ENCODE data around the gene VSIG10L. TPM values are rescaled to one million over a fixed set of nuclear protein-coding genes. Genes with fewer than 3 reads are reported as not detected.

The VSIG10L gene
- total RNA-seq, 1 experiment from 2014 or later, result 11.6 TPM

DNA sequence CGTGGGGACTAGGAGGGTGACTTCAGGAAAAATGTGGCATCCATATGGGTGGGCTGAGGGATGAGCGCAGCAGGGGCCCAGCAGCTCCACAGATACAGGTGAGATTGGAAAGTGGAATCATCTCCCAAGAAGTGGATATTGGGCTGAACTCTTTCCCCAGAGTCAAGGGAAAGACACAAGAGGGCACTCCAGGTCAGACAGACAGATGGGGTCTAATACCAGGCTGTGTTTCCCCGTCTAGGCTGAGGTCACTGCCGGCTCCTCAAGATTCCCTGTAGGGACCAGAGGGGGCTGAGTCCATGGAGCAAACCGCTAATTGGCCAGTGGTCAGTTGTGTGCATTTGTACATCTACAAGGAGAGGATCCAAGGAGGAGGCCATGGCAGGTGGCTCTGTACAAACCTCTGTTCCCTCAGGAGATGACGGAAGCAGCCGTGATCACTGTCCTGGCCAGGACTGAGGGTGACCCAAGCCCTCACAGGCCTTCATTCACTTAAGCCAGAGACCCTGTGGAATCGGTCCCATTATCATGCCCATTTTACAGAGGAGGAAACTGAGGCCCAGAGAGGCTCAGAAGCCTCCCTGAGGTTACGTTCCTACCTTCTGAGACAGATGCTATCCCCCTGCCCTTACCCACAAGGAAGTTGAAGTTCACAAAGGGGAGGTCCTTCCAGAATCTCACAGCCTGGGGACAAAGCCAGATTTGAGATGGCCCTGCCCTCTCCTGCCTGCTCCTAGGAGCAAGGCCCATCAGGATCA lies 45.4 kb downstream of the VSIG10L start:
- Mint-ChIP-seq H3K36me3 (no peaks in the 10 kb centered on the region), H3K4me3 (no peak overlapping the region), H3K27me3 (ENCODE audit: low read depth) (peaks cover 5% of the 10 kb centered on the region; the same call in 1 of the 2 replicates), H3K4me1 (peaks cover 57% of the 10 kb centered on the region), H3K27ac (no peak overlapping the region), H3K9me3 (peaks cover under 1% of the 10 kb centered on the region; the same call in 1 of the 2 replicates)
- DNase-seq (ENCODE audit: low spot score) (peak; percentile 42), ATAC-seq (peak; percentile 61)
- ChIA-PET CTCF (interaction anchor here (0.5 to 2.0 kb wide), 32 partner anchors 8 to 365 kb away, joined by 3 to 18 read pairs (median 4); partner anchors contain the start of genes ETFB, IGLON5 and LIM2), POLR2A (interaction anchor here (1.3 kb wide), 1 partner anchor 27 kb away, joined by 3 read pairs; no protein-coding TSS in a partner anchor)
- TF ChIP-seq JAZF1 (CRISPR knock-in tag; IDR thresholded peaks at IDR 0.05) (no peak), ZNF138 (CRISPR knock-in tag; conservative IDR thresholded peaks at IDR 0.05) (no peak), PREB (CRISPR knock-in tag; IDR thresholded peaks at IDR 0.05; ENCODE audit: borderline replicate concordance) (no peak)

- DNase-seq (ENCODE audit: low spot score), result no peak
- ChIA-PET POLR2A (interaction anchor here (1.3 kb wide), 1 partner anchor 26 kb away, joined by 3 read pairs; no protein-coding TSS in a partner anchor), CTCF (interaction anchor here (0.7 to 2.0 kb wide), 34 partner anchors 9 to 374 kb away, joined by 3 to 18 read pairs (median 4); partner anchors contain the start of genes C19orf84, ETFB, IGLON5 and LIM2)
- ATAC-seq, result peak; percentile 49
- peaks cover 57% of the 10 kb centered on the region for H3K4me1 Mint-ChIP-seq
- H3K27ac Mint-ChIP-seq, result peak overlapping the region; percentile 40
- H3K9me3 Mint-ChIP-seq, result peaks cover 6% of the 10 kb centered on the region; the same call in 1 of the 2 replicates
- H3K27me3 Mint-ChIP-seq (ENCODE audit: low read depth), result peaks cover 5% of the 10 kb centered on the region; the same call in 1 of the 2 replicates
- H3K36me3 Mint-ChIP-seq, result no peaks in the 10 kb centered on the region
- peak overlapping the region; percentile 25 for H3K4me3 Mint-ChIP-seq
- TF ChIP-seq PRRX2 (CRISPR knock-in tag; IDR thresholded peaks at IDR 0.05) (no peak), NFYB (CRISPR knock-in tag; conservative IDR thresholded peaks at IDR 0.05; ENCODE audit: low read depth) (no peak), NFE2L1 (CRISPR knock-in tag; IDR thresholded peaks at IDR 0.05) (no peak), MYBL2 (CRISPR knock-in tag; IDR thresholded peaks at IDR 0.05) (no peak)
Measured at GRCh38 chr19:51295382-51296126, 46.4 kb downstream of the VSIG10L start.

DNA sequence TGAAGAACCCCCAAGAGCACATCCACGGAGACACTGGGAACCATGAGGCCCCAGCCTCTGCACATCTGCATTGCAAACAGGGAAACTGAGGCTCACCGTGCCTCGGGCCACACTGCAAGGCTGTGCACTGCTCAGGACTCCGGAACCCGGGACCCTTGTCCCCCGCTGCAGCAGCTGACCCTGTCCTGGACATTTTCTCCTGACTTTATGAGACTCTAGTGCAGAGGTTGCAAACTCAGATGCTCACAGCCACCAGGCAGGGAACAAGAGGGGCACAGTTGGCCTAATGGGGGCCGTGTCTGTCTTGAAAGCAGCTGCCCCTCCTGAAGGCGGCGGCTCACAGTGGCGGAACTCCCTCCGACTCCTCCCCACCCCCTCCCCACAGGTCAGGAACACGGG lies 47.0 kb downstream of the VSIG10L start:
- H3K4me3 Mint-ChIP-seq, result no peak overlapping the region
- ChIA-PET CTCF (interaction anchor here (1.0 to 2.0 kb wide), 12 partner anchors 9 to 373 kb away, joined by 3 to 18 read pairs (median 11); partner anchors contain the start of gene C19orf84), POLR2A (interaction anchor here (1.3 kb wide), 1 partner anchor 25 kb away, joined by 3 read pairs; no protein-coding TSS in a partner anchor)
- H3K36me3 Mint-ChIP-seq, result no peaks in the 10 kb centered on the region
- DNase-seq (ENCODE audit: low spot score) (no peak), ATAC-seq (no peak)
- no peak for TF ChIP-seq ZNF425 (CRISPR knock-in tag; conservative IDR thresholded peaks at IDR 0.05)
- no peak for TF ChIP-seq ZNF396 (CRISPR knock-in tag; IDR thresholded peaks at IDR 0.05; ENCODE audit: borderline replicate concordance)
- no peak for TF ChIP-seq GRHL2 (CRISPR knock-in tag; IDR thresholded peaks at IDR 0.05; ENCODE audit: insufficient replicate concordance, severe bottlenecking)
- TF ChIP-seq ZNF532 (CRISPR knock-in tag; IDR thresholded peaks at IDR 0.05; ENCODE audit: borderline replicate concordance), result no peak
- TF ChIP-seq ZNF281 (CRISPR knock-in tag; IDR thresholded peaks at IDR 0.05), result no peak
- no peak for TF ChIP-seq JAZF1 (CRISPR knock-in tag; IDR thresholded peaks at IDR 0.05)
- no peak for TF ChIP-seq TEAD1 (CRISPR knock-in tag; IDR thresholded peaks at IDR 0.05)
- no peak for TF ChIP-seq MXD4 (CRISPR knock-in tag; IDR thresholded peaks at IDR 0.05; ENCODE audit: borderline replicate concordance)
- H3K27ac Mint-ChIP-seq, result no peak overlapping the region
- peaks cover 10% of the 10 kb centered on the region; the same call in 1 of the 2 replicates for H3K9me3 Mint-ChIP-seq
- H3K4me1 Mint-ChIP-seq, result peaks cover 57% of the 10 kb centered on the region
- peaks cover 5% of the 10 kb centered on the region; the same call in 1 of the 2 replicates for H3K27me3 Mint-ChIP-seq (ENCODE audit: low read depth)

All from WTC11 (cell line).